ENCODE data around the gene GHR. TPM values are rescaled to one million over a fixed set of nuclear protein-coding genes. Genes with fewer than 3 reads are reported as not detected.
"Not testable (repeated sequence)": the region's sequence is repeated elsewhere in the genome, so short reads cannot be mapped to it uniquely, and the experiment has no call there.

GHR gene
- total RNA-seq, 1 experiment from 2014 or later: 2.2 TPM

GRCh38 chr5:42572313-42572712 lies 149.1 kb downstream of the GHR start:
- TF ChIP-seq EZH2 (IDR thresholded peaks at IDR 0.05; ENCODE audit: low read length, unreplicated experiment) (no peak), EZH2phosphoT487 (IDR thresholded peaks at IDR 0.05; ENCODE audit: borderline replicate concordance, low read length) (no peak)
- TF ChIP-seq, protein P1, sequence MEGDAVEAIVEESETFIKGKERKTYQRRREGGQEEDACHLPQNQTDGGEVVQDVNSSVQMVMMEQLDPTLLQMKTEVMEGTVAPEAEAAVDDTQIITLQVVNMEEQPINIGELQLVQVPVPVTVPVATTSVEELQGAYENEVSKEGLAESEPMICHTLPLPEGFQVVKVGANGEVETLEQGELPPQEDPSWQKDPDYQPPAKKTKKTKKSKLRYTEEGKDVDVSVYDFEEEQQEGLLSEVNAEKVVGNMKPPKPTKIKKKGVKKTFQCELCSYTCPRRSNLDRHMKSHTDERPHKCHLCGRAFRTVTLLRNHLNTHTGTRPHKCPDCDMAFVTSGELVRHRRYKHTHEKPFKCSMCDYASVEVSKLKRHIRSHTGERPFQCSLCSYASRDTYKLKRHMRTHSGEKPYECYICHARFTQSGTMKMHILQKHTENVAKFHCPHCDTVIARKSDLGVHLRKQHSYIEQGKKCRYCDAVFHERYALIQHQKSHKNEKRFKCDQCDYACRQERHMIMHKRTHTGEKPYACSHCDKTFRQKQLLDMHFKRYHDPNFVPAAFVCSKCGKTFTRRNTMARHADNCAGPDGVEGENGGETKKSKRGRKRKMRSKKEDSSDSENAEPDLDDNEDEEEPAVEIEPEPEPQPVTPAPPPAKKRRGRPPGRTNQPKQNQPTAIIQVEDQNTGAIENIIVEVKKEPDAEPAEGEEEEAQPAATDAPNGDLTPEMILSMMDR (conservative IDR thresholded peaks at IDR 0.05; ENCODE audit: low read depth, low read length): no peak
- Histone ChIP-seq H3K36me3 (ENCODE audit: low read depth, low read length) (no peaks in the 10 kb centered on the region), H3K4me2 (ENCODE audit: low read length) (no peak overlapping the region), H3K4me1 (ENCODE audit: insufficient read depth, low read length) (peaks cover 16% of the 10 kb centered on the region), H3K79me2 (ENCODE audit: low read length) (no peaks in the 10 kb centered on the region), H3F3A (ENCODE audit: low read length, unreplicated experiment) (no peaks in the 10 kb centered on the region), H3K9me3 (ENCODE audit: low read length) (no peaks in the 10 kb centered on the region), H3K9me2 (replicated peaks; ENCODE audit: low read length) (no peaks in the 10 kb centered on the region), H3K9ac (ENCODE audit: low read length) (no peak overlapping the region), H3K27ac (ENCODE audit: low read length) (no peak overlapping the region), H3K27me3 (ENCODE audit: low read length) (no peaks in the 10 kb centered on the region), H4K20me1 (ENCODE audit: low read length) (no peaks in the 10 kb centered on the region), H2AFZ (ENCODE audit: low read length) (no peak overlapping the region), H3K4me3 (ENCODE audit: low read length) (no peak overlapping the region)
- ChIA-PET CTCF (no interaction called here), POLR2A (ENCODE audit: unreplicated experiment) (no interaction called here)
- BruUV-seq (replicated peaks): no TSS peak
- intact Hi-C loops (cut with micrococcal nuclease): loop anchor here (10.0 kb wide), 1 partner anchor 268 kb away; no protein-coding TSS in a partner anchor
- no peak for ATAC-seq
- no peak for DNase-seq

DNA sequence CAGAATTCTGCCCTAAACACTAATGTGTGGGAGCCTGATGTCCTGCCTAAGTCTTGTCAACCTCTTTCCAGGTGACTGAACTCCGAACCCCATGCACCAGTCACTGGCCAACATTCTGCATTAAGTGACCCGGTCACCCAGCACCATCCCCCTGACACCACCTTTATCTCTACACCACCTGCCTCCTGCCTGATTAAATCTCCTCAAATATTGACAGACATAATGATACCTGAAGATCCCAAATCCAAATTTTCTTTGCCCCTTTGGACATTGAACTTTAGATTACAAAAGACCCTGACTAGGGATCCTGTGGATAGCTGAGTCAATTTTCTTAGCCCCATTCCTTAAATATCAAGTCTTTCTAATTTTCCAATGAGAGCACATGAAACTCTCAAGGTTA lies 150.1 kb downstream of the GHR start:
- POLR2A ChIA-PET (ENCODE audit: unreplicated experiment): no interaction called here
- no peak overlapping the region for H3K27ac ChIP-seq (ENCODE audit: low read length)
- H4K20me1 ChIP-seq (ENCODE audit: low read length): no peaks in the 10 kb centered on the region
- H3K4me3 ChIP-seq (ENCODE audit: low read length): no peak overlapping the region
- H3K27me3 ChIP-seq (ENCODE audit: low read length): no peaks in the 10 kb centered on the region
- DNase-seq: no peak
- no peak for ATAC-seq
- H3K4me1 ChIP-seq (ENCODE audit: insufficient read depth, low read length): peaks cover 24% of the 10 kb centered on the region
- H3K9me3 ChIP-seq (ENCODE audit: low read length): no peaks in the 10 kb centered on the region
- CTCF ChIA-PET: no interaction called here
- H3F3A ChIP-seq (ENCODE audit: low read length, unreplicated experiment): no peaks in the 10 kb centered on the region
- H3K4me2 ChIP-seq (ENCODE audit: low read length): no peak overlapping the region
- intact Hi-C loops (cut with micrococcal nuclease): loop anchor here (10.0 kb wide), 1 partner anchor 269 kb away; no protein-coding TSS in a partner anchor
- H3K36me3 ChIP-seq (ENCODE audit: low read depth, low read length): no peaks in the 10 kb centered on the region
- no peaks in the 10 kb centered on the region for H3K79me2 ChIP-seq (ENCODE audit: low read length)
- no peaks in the 10 kb centered on the region for H3K9me2 ChIP-seq (replicated peaks; ENCODE audit: low read length)
- TF ChIP-seq EZH2 (IDR thresholded peaks at IDR 0.05; ENCODE audit: low read length, unreplicated experiment) (no peak), EZH2phosphoT487 (IDR thresholded peaks at IDR 0.05; ENCODE audit: borderline replicate concordance, low read length) (no peak)
- TF ChIP-seq, protein P1 (conservative IDR thresholded peaks at IDR 0.05; ENCODE audit: low read depth, low read length): no peak
- no TSS peak for BruUV-seq (replicated peaks)
- no peak overlapping the region for H3K9ac ChIP-seq (ENCODE audit: low read length)
- no peak overlapping the region for H2AFZ ChIP-seq (ENCODE audit: low read length)

DNA sequence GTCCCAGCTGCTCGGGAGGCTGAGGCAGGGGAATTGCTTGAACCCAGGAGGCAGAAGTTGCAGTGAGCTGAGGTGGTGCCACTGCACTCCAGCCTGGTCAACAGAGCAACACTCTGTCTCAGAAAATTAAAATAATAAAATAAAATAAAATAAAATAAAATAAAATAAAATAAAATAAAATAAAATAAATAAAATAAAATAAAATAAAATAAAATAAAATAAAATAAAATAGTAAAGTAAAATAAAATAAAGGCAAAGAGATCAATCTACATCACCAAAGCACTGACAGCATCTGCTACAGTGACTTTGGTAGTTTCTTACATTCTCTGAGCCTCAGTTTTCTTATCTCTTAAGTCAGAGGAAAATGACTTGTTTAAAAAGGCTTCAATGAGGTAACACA lies 152.7 kb downstream of the GHR start:
- H3K4me2 ChIP-seq (ENCODE audit: low read length); H3K27ac ChIP-seq (ENCODE audit: low read length); H3F3A ChIP-seq (ENCODE audit: low read length, unreplicated experiment); H3K9ac ChIP-seq (ENCODE audit: low read length); H3K36me3 ChIP-seq (ENCODE audit: low read depth, low read length); H3K9me3 ChIP-seq (ENCODE audit: low read length); H2AFZ ChIP-seq (ENCODE audit: low read length); H3K79me2 ChIP-seq (ENCODE audit: low read length); CTCF ChIA-PET; BruUV-seq (replicated peaks); H3K4me3 ChIP-seq (ENCODE audit: low read length); POLR2A ChIA-PET (ENCODE audit: unreplicated experiment); H3K27me3 ChIP-seq (ENCODE audit: low read length); ATAC-seq; H3K9me2 ChIP-seq (replicated peaks; ENCODE audit: low read length); H4K20me1 ChIP-seq (ENCODE audit: low read length); DNase-seq: not testable (repeated sequence)
- intact Hi-C loops (cut with micrococcal nuclease): loop anchor here (2.0 to 10.0 kb wide), 2 partner anchors 75 to 271 kb away; no protein-coding TSS in a partner anchor
- H3K4me1 ChIP-seq (ENCODE audit: insufficient read depth, low read length): peaks cover 21% of the 10 kb centered on the region

GRCh38 chr5:42578901-42579300 lies 155.7 kb downstream of the GHR start:
- H4K20me1 ChIP-seq (ENCODE audit: low read length); CTCF ChIA-PET; H3F3A ChIP-seq (ENCODE audit: low read length, unreplicated experiment); H3K9me2 ChIP-seq (replicated peaks; ENCODE audit: low read length); H3K9me3 ChIP-seq (ENCODE audit: low read length); H3K79me2 ChIP-seq (ENCODE audit: low read length); H3K9ac ChIP-seq (ENCODE audit: low read length); BruUV-seq (replicated peaks); H3K27ac ChIP-seq (ENCODE audit: low read length); POLR2A ChIA-PET (ENCODE audit: unreplicated experiment); H3K4me2 ChIP-seq (ENCODE audit: low read length); ATAC-seq; H3K36me3 ChIP-seq (ENCODE audit: low read depth, low read length); DNase-seq; H3K4me3 ChIP-seq (ENCODE audit: low read length); H2AFZ ChIP-seq (ENCODE audit: low read length); H3K27me3 ChIP-seq (ENCODE audit: low read length): not testable (repeated sequence)
- peaks cover 17% of the 10 kb centered on the region for H3K4me1 ChIP-seq (ENCODE audit: insufficient read depth, low read length)
- intact Hi-C loops (cut with micrococcal nuclease): loop anchor here (1.0 to 10.0 kb wide), 2 partner anchors 154 to 274 kb away; no protein-coding TSS in a partner anchor

Measured in PC-3 (cell line).